HL-60 (cell line): ENCODE results near the gene TRAPPC2.

ENCODE experiments used
- DNase-seq, 2 experiments: peaks; one replicate each; pipeline ENCODE4 v3.0.0-alpha.2; 2010 to 2020; ENCODE audit warnings: low read depth in 1 of 2, low spot score in 1 of 2
- H3K27ac ChIP-seq: fragments of 250-450 bp; sonication (Bioruptor Pico); replicated peaks from 2 replicates; pipeline ENCODE4 v1.5.1; 2020; ENCODE audit warnings: mild to moderate bottlenecking, moderate library complexity
- H3K27me3 ChIP-seq: fragments of 250-450 bp; sonication (Bioruptor Pico); 2 replicates; pipeline ENCODE4 v1.5.1; 2021; ENCODE audit warnings: mild to moderate bottlenecking, moderate library complexity; ENCODE audit not compliant: insufficient read depth, poor library complexity, severe bottlenecking
- H3K4me3 ChIP-seq: replicated peaks from 2 replicates; pipeline ENCODE4 v1.5.1; 2011; ENCODE audit warnings: mild to moderate bottlenecking, control low read depth, low read length; ENCODE audit not compliant: insufficient read depth
- CTCF ChIP-seq: IDR thresholded peaks from one replicate; pipeline ENCODE4 v1.5.1; 2011; ENCODE audit warnings: low read length, control low read depth, inconsistent platforms; ENCODE audit not compliant: insufficient read depth
- GABPA ChIP-seq: IDR thresholded peaks from 2 replicates; pipeline ENCODE4 v1.6.1; 2012; ENCODE audit warnings: low read depth
- POLR2AphosphoS5 ChIP-seq: IDR thresholded peaks from 2 replicates; pipeline ENCODE4 v1.6.1; 2012; ENCODE audit warnings: low read depth
- REST ChIP-seq: IDR thresholded peaks from 2 replicates; pipeline ENCODE4 v1.6.1; 2012; ENCODE audit warnings: low read depth; ENCODE audit not compliant: insufficient replicate concordance
- SPI1 ChIP-seq: IDR thresholded peaks from 2 replicates; pipeline ENCODE4 v1.6.1; 2012; ENCODE audit warnings: low read depth, mild to moderate bottlenecking, borderline replicate concordance

Gene TRAPPC2

GRCh38 chrX:13711141-13711540 is 23.3 kb downstream of the TRAPPC2 start:
- no peak for TF ChIP-seq POLR2AphosphoS5
- H3K27ac ChIP-seq = no peak overlapping the region
- no peak overlapping the region for H3K4me3 ChIP-seq
- no peaks in the 10 kb centered on the region for H3K27me3 ChIP-seq
- DNase-seq = no peak

GRCh38 chrX:13703589-13703988 is 30.8 kb downstream of the TRAPPC2 start:
- H3K27ac ChIP-seq = no peak overlapping the region
- H3K4me3 ChIP-seq = no peak overlapping the region
- no peaks in the 10 kb centered on the region for H3K27me3 ChIP-seq
- DNase-seq = no peak
- TF ChIP-seq REST = no peak
- TF ChIP-seq GABPA = no peak
- no peak for TF ChIP-seq POLR2AphosphoS5
- no peak for TF ChIP-seq SPI1

- Histone ChIP-seq H3K27ac (no peak overlapping the region), H3K27me3 (no peaks in the 10 kb centered on the region), H3K4me3 (no peak overlapping the region)
- TF ChIP-seq POLR2AphosphoS5 (no peak), CTCF (no peak), SPI1 (no peak), GABPA (no peak), REST (no peak)
- no peak for DNase-seq
Observed at GRCh38 chrX:13703135-13703534, 31.3 kb downstream of the TRAPPC2 start.

GRCh38 chrX:13702111-13702789 is 32.2 kb downstream of the TRAPPC2 start:
- DNase-seq = peak in 1 of 2 experiments; percentile 10
- Histone ChIP-seq H3K4me3 (no peak overlapping the region), H3K27me3 (no peaks in the 10 kb centered on the region), H3K27ac (no peak overlapping the region)
- no peak for TF ChIP-seq CTCF
- no peak for TF ChIP-seq POLR2AphosphoS5
- no peak for TF ChIP-seq REST
- no peak for TF ChIP-seq SPI1
- no peak for TF ChIP-seq GABPA
